ENCODE results near the gene MACC1.
A peak's percentile ranks its signal among the peaks of the same experiment; 100 is the strongest.

Gene MACC1

GRCh38 chr7:20144801-20145200, 72.4 kb downstream of the MACC1 start:
- no peak for TF ChIP-seq CTCF (IDR thresholded peaks at IDR 0.05; ENCODE audit: extremely low read depth, insufficient read depth, missing control alignments)
- no peak for DNase-seq (ENCODE audit: low spot score)
- in situ Hi-C loops (cut with MboI; ENCODE audit: low pct_unique_long_range_greater_than_20kb, low sequenced_read_pairs, unreplicated experiment), result no loop called here

GRCh38 chr7:20141666-20142065, 75.5 kb downstream of the MACC1 start:
- TF ChIP-seq CTCF (IDR thresholded peaks at IDR 0.05; ENCODE audit: extremely low read depth, insufficient read depth, missing control alignments), result no peak
- in situ Hi-C loops (cut with MboI; ENCODE audit: low pct_unique_long_range_greater_than_20kb, low sequenced_read_pairs, unreplicated experiment), result no loop called here
- peak; percentile 34 for DNase-seq (ENCODE audit: low spot score)

DNA sequence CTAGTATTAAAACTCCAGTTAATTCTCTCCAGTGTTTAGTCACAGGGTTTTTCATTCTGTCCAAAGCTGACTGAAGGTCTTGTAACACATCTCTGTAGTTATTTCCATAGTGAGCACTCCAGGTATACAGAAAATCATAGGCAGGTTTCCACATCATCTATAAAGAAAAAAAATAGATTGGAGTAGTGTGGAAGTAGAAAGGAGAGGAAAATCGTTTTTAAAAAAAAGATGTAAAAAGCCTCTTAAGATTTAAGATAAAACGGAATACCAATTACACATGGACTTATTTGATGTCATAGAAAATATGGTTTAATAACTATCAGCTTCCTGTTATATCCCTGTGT, 76.2 kb downstream of the MACC1 start:
- DNase-seq (ENCODE audit: low spot score), result no peak
- no peak for TF ChIP-seq CTCF (IDR thresholded peaks at IDR 0.05; ENCODE audit: extremely low read depth, insufficient read depth, missing control alignments)
- in situ Hi-C loops (cut with MboI; ENCODE audit: low pct_unique_long_range_greater_than_20kb, low sequenced_read_pairs, unreplicated experiment), result no loop called here

DNA sequence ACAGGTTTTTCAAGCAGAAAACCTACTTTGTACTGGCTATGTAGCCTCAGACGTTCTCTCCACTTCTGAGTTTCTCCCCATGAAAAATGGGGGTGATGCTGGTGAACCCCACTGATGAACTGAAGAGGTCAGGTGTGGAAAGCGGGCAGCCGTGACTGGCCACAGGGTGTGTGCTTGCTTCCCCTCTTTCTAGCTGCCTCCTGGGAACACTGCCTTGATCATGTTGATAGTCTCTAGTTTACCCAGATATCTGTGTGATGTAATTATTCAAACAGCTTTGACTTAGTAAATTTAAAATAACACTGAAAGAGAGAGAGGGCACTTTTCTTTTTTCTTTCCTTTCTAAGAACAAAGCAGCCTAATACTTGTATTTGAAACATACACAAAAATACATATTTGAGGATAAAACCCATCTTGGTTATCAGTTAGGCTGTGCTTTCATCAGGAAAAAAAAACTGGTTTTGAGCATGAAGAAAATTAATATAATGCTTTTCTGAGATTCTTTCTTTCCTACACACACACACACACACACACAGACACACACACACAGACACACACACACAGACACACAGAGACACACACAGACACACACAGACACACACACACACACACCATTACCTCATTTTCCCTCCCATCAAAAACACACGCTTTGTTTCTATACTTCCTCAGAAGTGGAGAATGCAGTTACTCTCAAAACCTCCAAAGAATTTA, 76.7 kb downstream of the MACC1 start:
- DNase-seq (ENCODE audit: low spot score), result no peak
- TF ChIP-seq CTCF (IDR thresholded peaks at IDR 0.05; ENCODE audit: extremely low read depth, insufficient read depth, missing control alignments), result no peak
- in situ Hi-C loops (cut with MboI; ENCODE audit: low pct_unique_long_range_greater_than_20kb, low sequenced_read_pairs, unreplicated experiment), result no loop called here

- in situ Hi-C loops (cut with MboI; ENCODE audit: low pct_unique_long_range_greater_than_20kb, low sequenced_read_pairs, unreplicated experiment), result no loop called here
- no peak for TF ChIP-seq CTCF (IDR thresholded peaks at IDR 0.05; ENCODE audit: extremely low read depth, insufficient read depth, missing control alignments)
- DNase-seq (ENCODE audit: low spot score), result no peak
Observed at GRCh38 chr7:20136647-20137046, 80.5 kb downstream of the MACC1 start.

- no peak for DNase-seq (ENCODE audit: low spot score)
- no peak for TF ChIP-seq CTCF (IDR thresholded peaks at IDR 0.05; ENCODE audit: extremely low read depth, insufficient read depth, missing control alignments)
- in situ Hi-C loops (cut with MboI; ENCODE audit: low pct_unique_long_range_greater_than_20kb, low sequenced_read_pairs, unreplicated experiment), result no loop called here
Observed at GRCh38 chr7:20133803-20134202, 83.4 kb downstream of the MACC1 start.

Measured in GM13977 (cell line).